ENCODE measurements around the gene LIN7C. TPM values are rescaled to one million over a fixed set of nuclear protein-coding genes. Genes with fewer than 3 reads are reported as not detected.

Gene LIN7C
- total and polyA plus RNA-seq, 9 of the 15 experiments (the other 6 are each of a cell fraction or from before 2014, with no cell fraction given): 10.8 to 52.7 (median 21.5) TPM

GRCh38 chr11:27451244-27451965 lies 55.2 kb downstream of the LIN7C start (continued):
- TF ChIP-seq, protein P1, sequence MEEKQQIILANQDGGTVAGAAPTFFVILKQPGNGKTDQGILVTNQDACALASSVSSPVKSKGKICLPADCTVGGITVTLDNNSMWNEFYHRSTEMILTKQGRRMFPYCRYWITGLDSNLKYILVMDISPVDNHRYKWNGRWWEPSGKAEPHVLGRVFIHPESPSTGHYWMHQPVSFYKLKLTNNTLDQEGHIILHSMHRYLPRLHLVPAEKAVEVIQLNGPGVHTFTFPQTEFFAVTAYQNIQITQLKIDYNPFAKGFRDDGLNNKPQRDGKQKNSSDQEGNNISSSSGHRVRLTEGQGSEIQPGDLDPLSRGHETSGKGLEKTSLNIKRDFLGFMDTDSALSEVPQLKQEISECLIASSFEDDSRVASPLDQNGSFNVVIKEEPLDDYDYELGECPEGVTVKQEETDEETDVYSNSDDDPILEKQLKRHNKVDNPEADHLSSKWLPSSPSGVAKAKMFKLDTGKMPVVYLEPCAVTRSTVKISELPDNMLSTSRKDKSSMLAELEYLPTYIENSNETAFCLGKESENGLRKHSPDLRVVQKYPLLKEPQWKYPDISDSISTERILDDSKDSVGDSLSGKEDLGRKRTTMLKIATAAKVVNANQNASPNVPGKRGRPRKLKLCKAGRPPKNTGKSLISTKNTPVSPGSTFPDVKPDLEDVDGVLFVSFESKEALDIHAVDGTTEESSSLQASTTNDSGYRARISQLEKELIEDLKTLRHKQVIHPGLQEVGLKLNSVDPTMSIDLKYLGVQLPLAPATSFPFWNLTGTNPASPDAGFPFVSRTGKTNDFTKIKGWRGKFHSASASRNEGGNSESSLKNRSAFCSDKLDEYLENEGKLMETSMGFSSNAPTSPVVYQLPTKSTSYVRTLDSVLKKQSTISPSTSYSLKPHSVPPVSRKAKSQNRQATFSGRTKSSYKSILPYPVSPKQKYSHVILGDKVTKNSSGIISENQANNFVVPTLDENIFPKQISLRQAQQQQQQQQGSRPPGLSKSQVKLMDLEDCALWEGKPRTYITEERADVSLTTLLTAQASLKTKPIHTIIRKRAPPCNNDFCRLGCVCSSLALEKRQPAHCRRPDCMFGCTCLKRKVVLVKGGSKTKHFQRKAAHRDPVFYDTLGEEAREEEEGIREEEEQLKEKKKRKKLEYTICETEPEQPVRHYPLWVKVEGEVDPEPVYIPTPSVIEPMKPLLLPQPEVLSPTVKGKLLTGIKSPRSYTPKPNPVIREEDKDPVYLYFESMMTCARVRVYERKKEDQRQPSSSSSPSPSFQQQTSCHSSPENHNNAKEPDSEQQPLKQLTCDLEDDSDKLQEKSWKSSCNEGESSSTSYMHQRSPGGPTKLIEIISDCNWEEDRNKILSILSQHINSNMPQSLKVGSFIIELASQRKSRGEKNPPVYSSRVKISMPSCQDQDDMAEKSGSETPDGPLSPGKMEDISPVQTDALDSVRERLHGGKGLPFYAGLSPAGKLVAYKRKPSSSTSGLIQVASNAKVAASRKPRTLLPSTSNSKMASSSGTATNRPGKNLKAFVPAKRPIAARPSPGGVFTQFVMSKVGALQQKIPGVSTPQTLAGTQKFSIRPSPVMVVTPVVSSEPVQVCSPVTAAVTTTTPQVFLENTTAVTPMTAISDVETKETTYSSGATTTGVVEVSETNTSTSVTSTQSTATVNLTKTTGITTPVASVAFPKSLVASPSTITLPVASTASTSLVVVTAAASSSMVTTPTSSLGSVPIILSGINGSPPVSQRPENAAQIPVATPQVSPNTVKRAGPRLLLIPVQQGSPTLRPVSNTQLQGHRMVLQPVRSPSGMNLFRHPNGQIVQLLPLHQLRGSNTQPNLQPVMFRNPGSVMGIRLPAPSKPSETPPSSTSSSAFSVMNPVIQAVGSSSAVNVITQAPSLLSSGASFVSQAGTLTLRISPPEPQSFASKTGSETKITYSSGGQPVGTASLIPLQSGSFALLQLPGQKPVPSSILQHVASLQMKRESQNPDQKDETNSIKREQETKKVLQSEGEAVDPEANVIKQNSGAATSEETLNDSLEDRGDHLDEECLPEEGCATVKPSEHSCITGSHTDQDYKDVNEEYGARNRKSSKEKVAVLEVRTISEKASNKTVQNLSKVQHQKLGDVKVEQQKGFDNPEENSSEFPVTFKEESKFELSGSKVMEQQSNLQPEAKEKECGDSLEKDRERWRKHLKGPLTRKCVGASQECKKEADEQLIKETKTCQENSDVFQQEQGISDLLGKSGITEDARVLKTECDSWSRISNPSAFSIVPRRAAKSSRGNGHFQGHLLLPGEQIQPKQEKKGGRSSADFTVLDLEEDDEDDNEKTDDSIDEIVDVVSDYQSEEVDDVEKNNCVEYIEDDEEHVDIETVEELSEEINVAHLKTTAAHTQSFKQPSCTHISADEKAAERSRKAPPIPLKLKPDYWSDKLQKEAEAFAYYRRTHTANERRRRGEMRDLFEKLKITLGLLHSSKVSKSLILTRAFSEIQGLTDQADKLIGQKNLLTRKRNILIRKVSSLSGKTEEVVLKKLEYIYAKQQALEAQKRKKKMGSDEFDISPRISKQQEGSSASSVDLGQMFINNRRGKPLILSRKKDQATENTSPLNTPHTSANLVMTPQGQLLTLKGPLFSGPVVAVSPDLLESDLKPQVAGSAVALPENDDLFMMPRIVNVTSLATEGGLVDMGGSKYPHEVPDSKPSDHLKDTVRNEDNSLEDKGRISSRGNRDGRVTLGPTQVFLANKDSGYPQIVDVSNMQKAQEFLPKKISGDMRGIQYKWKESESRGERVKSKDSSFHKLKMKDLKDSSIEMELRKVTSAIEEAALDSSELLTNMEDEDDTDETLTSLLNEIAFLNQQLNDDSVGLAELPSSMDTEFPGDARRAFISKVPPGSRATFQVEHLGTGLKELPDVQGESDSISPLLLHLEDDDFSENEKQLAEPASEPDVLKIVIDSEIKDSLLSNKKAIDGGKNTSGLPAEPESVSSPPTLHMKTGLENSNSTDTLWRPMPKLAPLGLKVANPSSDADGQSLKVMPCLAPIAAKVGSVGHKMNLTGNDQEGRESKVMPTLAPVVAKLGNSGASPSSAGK (IDR thresholded peaks at IDR 0.05): no peak
